HG03460 (cell line): ENCODE data around the gene ARL14EP.

ENCODE experiments used
- ATAC-seq: cut with Tn5 transposase; IDR thresholded peaks from one replicate; pipeline ENCODE4 v1.9.1; 2021; ENCODE audit not compliant: unreplicated experiment

The ARL14EP gene

GRCh38 chr11:30326114-30326778 lies 3.3 kb downstream of the ARL14EP start:
- ATAC-seq = no peak

GRCh38 chr11:30326906-30327305 lies 4.0 kb downstream of the ARL14EP start:
- ATAC-seq = no peak

GRCh38 chr11:30328681-30329080 lies 5.8 kb downstream of the ARL14EP start:
- ATAC-seq = no peak

- no peak for ATAC-seq
Measured at GRCh38 chr11:30329150-30329940, 6.4 kb downstream of the ARL14EP start.

- no peak for ATAC-seq
Measured at GRCh38 chr11:30333405-30333804, 10.5 kb downstream of the ARL14EP start.

- ATAC-seq = peak; percentile 97
Measured at GRCh38 chr11:30342736-30343166, 19.8 kb downstream of the ARL14EP start.

GRCh38 chr11:30344085-30344484 lies 21.2 kb downstream of the ARL14EP start:
- ATAC-seq = peak; percentile 17

GRCh38 chr11:30345644-30346043 lies 22.7 kb downstream of the ARL14EP start:
- ATAC-seq = no peak

GRCh38 chr11:30346068-30346688 lies 23.3 kb downstream of the ARL14EP start:
- ATAC-seq = no peak

- no peak for ATAC-seq
Measured at GRCh38 chr11:30348035-30348434, 25.1 kb downstream of the ARL14EP start.

GRCh38 chr11:30349885-30350284 lies 27.0 kb downstream of the ARL14EP start:
- no peak for ATAC-seq

- ATAC-seq = no peak
Measured at GRCh38 chr11:30350384-30350783, 27.5 kb downstream of the ARL14EP start.

- no peak for ATAC-seq
Measured at GRCh38 chr11:30351061-30351460, 28.2 kb downstream of the ARL14EP start.

GRCh38 chr11:30356391-30356790 lies 33.5 kb downstream of the ARL14EP start:
- ATAC-seq = no peak

GRCh38 chr11:30357872-30358271 lies 35.0 kb downstream of the ARL14EP start:
- ATAC-seq = no peak

GRCh38 chr11:30358536-30358935 lies 35.6 kb downstream of the ARL14EP start:
- ATAC-seq = no peak

- no peak for ATAC-seq
Measured at GRCh38 chr11:30360741-30361140, 37.8 kb downstream of the ARL14EP start.

GRCh38 chr11:30364139-30364836 lies 41.4 kb downstream of the ARL14EP start:
- ATAC-seq = no peak

GRCh38 chr11:30364837-30365482 lies 42.1 kb downstream of the ARL14EP start:
- no peak for ATAC-seq

GRCh38 chr11:30365793-30366517 lies 43.1 kb downstream of the ARL14EP start:
- no peak for ATAC-seq
